ENCODE results near the gene CDH4.

Gene CDH4

GRCh38 chr20:61373055-61373399 is 121.0 kb downstream of the CDH4 start:
- DNase-seq (ENCODE audit: low read depth in 2 of 2), result no peak
- no peak overlapping the region for H3K4me3 ChIP-seq (replicated peaks in 1 of 2; ENCODE audit: low read depth in 2 of 2, low read length in 2 of 2)
- no peak for TF ChIP-seq CTCF (IDR thresholded peaks at IDR 0.05; ENCODE audit: low read depth, low read length)

DNA sequence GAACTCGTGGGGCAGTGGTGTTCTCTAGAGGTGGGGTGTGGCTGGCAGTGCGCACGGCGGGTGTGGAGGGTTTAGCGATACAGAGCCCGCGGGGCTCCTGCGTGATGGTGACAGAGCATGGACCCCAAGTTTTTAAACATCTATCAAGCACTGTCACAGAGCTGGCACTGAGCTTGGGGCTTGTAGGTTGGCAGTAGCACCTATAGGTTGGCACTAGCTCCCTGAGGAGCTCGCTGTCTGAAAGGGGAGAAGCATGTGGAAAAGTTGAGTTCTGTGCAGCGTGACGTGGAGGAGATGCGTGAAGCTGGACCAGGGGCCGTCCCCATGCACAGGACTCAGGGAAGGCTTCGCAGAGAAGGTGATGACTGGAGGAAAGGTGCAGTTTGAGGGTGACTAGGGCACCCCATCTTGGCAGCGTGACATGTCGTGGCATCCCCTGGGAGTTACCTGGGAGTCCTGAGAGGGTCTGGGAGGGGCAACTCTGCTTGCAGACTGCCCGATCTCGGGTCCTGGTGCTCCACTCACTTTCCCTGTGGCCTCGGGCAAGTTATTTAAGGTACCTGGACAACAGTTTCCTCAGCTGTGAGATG is 122.0 kb downstream of the CDH4 start:
- H3K4me3 ChIP-seq (replicated peaks in 1 of 2; ENCODE audit: low read depth in 2 of 2, low read length in 2 of 2), result no peak overlapping the region
- no peak for DNase-seq (ENCODE audit: low read depth in 2 of 2)
- TF ChIP-seq CTCF (IDR thresholded peaks at IDR 0.05; ENCODE audit: low read depth, low read length), result no peak

- no peak for TF ChIP-seq CTCF (IDR thresholded peaks at IDR 0.05; ENCODE audit: low read depth, low read length)
- DNase-seq (ENCODE audit: low read depth in 2 of 2), result no peak
- no peak overlapping the region for H3K4me3 ChIP-seq (replicated peaks in 1 of 2; ENCODE audit: low read depth in 2 of 2, low read length in 2 of 2)
These were observed 124.6 kb downstream of the CDH4 start for GRCh38 chr20:61376541-61377240.

GRCh38 chr20:61378694-61379355 is 126.8 kb downstream of the CDH4 start:
- no peak for DNase-seq (ENCODE audit: low read depth in 2 of 2)
- no peak for TF ChIP-seq CTCF (IDR thresholded peaks at IDR 0.05; ENCODE audit: low read depth, low read length)

DNA sequence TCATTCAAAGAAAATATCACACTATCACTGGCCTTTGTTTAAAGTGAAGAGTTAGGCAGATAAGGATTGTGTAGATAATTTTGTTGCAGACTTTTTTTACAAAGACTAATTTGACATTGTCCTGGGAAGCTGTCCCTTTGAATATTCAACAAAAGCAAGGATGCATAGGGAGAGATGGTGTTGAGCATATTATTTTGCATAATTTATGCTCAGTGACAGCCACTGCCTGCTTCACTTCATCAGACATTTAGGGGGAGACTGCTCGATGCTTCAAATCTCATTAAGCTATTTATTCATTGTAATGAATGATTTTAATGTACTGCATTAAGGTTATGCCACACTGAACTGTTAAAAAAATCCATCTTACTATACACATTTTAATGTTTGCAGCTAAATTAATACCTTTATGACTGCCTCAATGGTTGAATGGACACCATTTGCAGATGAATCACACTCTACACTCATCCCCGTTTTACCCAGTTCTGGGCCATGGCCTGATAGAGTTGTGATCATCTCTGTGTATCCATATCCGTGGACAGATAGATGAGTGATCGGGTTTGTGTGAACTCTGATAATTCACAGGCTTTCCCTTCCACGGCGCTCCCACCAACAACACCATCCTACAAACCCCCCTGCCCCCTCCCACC is 128.0 kb downstream of the CDH4 start:
- no peak for TF ChIP-seq CTCF (IDR thresholded peaks at IDR 0.05; ENCODE audit: low read depth, low read length)
- no peak for DNase-seq (ENCODE audit: low read depth in 2 of 2)
- H3K4me3 ChIP-seq (replicated peaks in 1 of 2; ENCODE audit: low read depth in 2 of 2, low read length in 2 of 2), result no peak overlapping the region

More at GRCh38 chr20:61378694-61379355, 126.8 kb downstream of the CDH4 start:
- H3K4me3 ChIP-seq (replicated peaks in 1 of 2; ENCODE audit: low read depth in 2 of 2, low read length in 2 of 2), result no peak overlapping the region

GRCh38 chr20:61380545-61380915 is 128.5 kb downstream of the CDH4 start:
- no peak for TF ChIP-seq CTCF (IDR thresholded peaks at IDR 0.05; ENCODE audit: low read depth, low read length)
- H3K4me3 ChIP-seq (replicated peaks in 1 of 2; ENCODE audit: low read depth in 2 of 2, low read length in 2 of 2), result no peak overlapping the region
- no peak for DNase-seq (ENCODE audit: low read depth in 2 of 2)
